Panc1 (cell line): ENCODE results near the gene C17orf50.

Experiments
- POLR2AphosphoS5 ChIP-seq: IDR thresholded peaks from 2 replicates; pipeline ENCODE4 v1.6.1; 2012; ENCODE audit warnings: mild to moderate bottlenecking, low read depth, low read length, moderate library complexity
- REST ChIP-seq, 2 experiments: IDR thresholded peaks; 2 replicates each; pipeline ENCODE4 v1.6.1; 2011 to 2012; ENCODE audit warnings: low read depth in 2 of 2, control low read depth in 1 of 2, low read length in 1 of 2, mild to moderate bottlenecking in 1 of 2, moderate library complexity in 1 of 2; ENCODE audit not compliant: insufficient read depth in 1 of 2
- SIN3A ChIP-seq: IDR thresholded peaks from 2 replicates; pipeline ENCODE4 v1.6.1; 2012; ENCODE audit warnings: low read depth, mild to moderate bottlenecking, low read length, moderate library complexity, borderline replicate concordance; ENCODE audit not compliant: insufficient read depth
- TCF7L2 ChIP-seq: IDR thresholded peaks from 2 replicates; pipeline ENCODE4 v1.6.1; 2011; ENCODE audit warnings: mild to moderate bottlenecking, low read depth, low read length, inconsistent platforms
- TF ChIP-seq, protein P1 (sequence below): fragments of 450-650 bp; IDR thresholded peaks from 2 replicates; pipeline ENCODE4 v1.5.1; 2017; ENCODE audit warnings: mild to moderate bottlenecking

GRCh38 chr17:35745246-35745645 lies 15.4 kb upstream of the C17orf50 start:
- TF ChIP-seq SIN3A, result no peak
- no peak for TF ChIP-seq POLR2AphosphoS5
- TF ChIP-seq, protein P1, sequence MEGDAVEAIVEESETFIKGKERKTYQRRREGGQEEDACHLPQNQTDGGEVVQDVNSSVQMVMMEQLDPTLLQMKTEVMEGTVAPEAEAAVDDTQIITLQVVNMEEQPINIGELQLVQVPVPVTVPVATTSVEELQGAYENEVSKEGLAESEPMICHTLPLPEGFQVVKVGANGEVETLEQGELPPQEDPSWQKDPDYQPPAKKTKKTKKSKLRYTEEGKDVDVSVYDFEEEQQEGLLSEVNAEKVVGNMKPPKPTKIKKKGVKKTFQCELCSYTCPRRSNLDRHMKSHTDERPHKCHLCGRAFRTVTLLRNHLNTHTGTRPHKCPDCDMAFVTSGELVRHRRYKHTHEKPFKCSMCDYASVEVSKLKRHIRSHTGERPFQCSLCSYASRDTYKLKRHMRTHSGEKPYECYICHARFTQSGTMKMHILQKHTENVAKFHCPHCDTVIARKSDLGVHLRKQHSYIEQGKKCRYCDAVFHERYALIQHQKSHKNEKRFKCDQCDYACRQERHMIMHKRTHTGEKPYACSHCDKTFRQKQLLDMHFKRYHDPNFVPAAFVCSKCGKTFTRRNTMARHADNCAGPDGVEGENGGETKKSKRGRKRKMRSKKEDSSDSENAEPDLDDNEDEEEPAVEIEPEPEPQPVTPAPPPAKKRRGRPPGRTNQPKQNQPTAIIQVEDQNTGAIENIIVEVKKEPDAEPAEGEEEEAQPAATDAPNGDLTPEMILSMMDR, result no peak
- no peak for TF ChIP-seq TCF7L2
- no peak for TF ChIP-seq REST (IDR thresholded peaks at IDR 0.05; ENCODE audit: insufficient read depth in 1 of 2, low read depth in 2 of 2, low read length in 1 of 2)
